ENCODE measurements around the gene SALL4.
"Not testable (repeated sequence)": the region's sequence is repeated elsewhere in the genome, so short reads cannot be mapped to it uniquely, and the experiment has no call there.

SALL4 gene

DNA sequence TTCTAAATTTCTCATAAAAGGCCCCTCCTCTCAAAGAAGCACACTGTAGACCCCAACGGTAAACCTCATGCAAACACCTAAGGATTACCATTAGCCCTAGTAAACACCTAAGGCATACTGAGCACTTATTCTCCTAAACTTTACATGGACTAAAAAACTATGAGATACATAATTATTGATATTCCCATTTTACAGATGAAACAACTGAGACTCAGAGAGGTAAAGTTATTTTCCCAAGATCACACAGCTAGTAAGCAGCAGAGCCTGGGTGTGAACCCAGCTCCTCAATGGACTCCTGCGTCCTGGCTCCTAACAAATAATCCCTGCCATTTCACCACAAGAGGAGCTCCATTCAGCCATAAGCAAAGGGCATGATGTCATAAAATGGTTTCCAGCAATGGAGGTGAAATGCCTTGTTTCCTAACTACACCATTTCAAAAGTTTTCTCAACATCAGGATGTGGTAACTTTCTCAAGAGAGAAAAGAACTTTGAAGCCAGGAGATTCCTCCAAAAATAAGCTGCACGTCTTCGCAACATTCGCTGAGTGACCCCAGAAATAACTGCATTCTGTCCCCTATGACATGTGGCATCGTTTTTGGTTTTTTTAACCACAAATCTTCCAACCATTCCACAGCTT is 38.2 kb downstream of the SALL4 start:
- no peak for DNase-seq

DNA sequence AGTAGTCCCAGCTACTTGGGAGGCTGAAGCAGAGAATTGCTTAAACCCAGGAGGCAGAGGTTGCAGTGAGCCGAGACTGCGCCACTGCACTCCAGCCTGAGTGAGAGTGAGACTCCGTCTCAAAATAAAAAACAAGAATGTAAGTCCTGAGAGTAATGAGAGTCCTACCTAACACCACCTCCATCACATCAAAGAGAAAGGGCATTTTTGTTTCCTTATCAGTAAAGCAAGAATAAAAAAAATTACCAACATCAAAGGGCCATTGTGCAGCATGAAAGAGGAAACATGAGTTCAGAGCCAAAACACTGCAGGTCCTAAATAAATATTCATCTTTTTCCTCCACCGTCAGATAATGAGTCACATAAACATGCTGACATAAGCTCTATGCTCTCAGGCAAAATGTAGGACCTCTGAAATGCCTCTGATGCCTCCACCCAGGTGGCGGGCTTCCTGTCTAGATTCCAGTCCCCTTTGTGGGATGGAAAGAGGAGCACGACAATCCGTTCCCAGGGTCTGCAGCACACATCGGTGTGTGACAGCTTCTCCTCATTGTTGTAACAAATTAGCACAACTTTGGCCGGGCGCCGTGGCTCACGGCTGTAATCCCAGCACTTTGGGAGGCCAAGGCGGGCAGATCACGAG is 41.3 kb downstream of the SALL4 start:
- no peak for DNase-seq

DNA sequence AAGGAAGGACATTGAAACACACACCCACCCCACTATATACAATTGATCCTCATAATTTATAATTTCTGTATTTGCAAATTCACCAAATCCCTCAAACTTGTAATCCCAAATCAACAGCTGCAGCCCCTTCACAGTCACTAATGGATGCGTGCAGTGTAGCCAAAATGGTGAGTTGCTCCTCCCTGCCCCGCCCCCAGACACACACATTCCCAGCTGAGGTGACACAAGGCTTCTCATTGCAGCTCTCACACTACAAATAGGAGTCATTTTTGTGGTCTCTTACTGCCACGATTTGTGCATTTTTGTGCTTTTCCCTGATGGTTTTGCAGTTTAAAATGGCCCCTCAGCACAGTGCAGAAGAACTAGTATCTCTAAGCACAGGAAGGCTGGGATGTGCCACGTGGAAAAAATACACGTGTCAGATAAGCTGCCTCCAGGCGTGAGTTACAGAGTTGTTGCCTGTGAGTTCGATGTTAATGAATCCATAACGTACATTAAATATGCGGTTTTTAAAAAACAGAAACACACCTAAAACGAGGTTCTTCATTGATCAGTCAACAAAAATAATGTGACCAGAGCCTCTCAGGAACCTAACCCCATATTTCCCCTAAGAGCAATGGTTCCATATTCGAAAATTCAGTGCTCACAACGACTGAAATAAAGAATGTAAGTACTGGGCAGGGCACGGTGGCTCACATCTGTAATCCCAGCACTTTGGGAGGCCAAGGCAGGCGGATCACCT is 42.4 kb downstream of the SALL4 start:
- no peak for DNase-seq

DNA sequence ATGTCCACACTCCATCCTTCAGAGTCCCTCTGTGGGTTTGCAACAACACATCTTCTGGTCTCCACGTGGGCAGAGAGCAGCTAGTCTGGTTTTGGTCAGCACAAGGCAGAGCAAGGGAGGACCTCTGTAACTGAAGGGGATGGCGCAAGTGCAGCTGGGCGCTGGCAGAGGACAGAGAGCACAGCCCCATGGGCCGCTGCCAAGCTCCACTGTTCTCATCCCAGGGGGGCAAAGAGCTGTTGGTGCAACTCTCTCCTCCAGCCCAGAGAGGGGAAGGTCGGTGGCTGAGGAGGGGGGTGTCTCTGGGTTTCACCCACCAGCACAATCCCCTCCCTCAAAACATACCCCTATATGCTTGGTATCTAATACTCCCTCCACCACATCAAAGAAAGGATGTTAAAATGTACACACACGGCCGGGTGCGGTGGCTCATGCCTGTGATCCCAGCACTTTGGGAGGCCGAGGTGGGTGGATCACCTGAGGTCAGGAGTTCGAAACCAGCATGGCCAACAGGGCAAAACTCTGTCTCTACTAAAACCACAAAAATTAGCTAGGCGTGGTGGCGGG is 43.3 kb downstream of the SALL4 start:
- no peak for DNase-seq

DNA sequence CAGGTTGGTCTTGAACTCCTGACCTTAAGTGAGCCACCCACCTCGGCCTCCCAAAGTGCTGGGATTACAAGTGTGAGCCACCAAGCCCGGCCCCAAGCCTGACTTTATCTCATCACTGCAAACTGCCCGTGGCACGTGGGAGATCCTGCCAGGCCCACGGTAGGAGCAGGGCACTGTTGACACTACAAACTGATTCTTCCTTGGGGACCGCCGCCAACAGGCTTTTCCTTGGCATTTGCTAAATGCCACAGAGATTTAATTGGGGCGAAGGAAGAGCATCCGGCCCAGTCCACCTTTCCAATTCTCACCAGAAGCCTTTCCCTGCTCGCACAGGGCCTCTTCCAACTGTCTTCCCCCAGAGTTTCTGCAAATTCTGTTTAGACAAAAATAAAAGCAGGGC is 45.1 kb downstream of the SALL4 start:
- DNase-seq: no peak

DNA sequence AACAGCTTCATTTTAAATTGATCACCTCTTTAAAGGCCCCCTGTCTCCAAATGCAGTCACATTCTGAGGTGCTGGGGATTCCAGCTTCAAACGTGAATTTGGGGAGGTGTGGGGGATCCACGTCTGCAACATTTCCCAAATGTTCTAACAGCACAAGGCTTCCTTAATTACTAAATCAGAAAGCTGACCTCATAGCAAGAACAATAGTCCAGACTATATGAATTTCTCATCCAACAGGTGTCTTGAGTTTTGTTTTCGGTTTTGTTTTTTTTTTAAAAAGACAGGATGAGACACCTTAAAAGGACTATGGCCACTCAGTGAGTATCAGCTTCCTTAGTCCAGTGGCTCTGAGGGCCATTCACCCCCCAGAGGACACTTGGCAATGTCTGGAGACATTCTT is 45.7 kb downstream of the SALL4 start:
- DNase-seq: no peak

DNA sequence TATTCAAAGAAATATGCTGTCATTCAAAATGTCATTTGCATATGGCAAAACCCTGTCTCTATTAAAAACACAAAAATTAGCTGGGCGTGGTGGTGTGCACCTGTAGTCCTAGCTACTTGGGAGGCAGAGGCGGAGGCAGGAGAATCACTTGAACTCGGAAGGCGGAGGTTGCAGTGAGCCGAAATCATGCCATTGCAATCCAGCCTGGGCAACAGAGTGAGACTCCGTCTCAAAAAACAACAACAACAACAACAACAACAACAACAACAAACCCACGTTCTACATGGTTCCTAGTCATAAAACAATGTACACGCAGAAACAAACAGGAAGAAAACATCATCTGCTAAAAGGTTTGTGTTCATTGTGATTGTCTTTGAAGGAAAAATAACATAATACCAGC is 49.1 kb downstream of the SALL4 start:
- not testable (repeated sequence) for DNase-seq

DNA sequence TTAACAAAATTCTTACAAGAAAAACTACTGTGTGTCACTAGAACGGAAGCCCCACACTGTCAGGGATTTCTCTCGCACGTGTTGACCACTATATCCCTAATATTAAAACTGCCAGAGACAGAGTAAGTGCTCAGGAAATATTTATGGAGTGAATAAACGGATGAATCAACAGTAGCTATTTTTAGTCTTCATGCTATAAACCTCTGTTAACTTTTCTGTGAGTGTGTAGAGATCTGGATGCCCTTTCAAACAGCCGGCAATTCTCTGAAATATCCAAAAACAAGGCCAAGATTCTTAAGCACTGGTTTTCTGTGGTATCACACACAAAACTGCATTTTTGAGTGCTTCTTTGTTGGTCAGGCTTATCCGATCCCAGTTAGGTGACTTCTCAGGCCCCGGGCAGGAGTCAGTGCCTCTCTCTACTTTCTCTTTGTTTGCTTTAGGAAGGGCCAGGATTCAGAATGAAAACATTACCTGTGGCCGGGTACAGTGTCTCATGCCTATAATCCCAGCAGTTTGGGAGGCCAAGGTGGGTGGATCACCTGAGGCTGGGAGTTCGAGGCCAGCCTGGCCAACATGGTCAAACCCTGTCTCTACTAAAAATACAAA is 49.9 kb downstream of the SALL4 start:
- no peak for DNase-seq

DNA sequence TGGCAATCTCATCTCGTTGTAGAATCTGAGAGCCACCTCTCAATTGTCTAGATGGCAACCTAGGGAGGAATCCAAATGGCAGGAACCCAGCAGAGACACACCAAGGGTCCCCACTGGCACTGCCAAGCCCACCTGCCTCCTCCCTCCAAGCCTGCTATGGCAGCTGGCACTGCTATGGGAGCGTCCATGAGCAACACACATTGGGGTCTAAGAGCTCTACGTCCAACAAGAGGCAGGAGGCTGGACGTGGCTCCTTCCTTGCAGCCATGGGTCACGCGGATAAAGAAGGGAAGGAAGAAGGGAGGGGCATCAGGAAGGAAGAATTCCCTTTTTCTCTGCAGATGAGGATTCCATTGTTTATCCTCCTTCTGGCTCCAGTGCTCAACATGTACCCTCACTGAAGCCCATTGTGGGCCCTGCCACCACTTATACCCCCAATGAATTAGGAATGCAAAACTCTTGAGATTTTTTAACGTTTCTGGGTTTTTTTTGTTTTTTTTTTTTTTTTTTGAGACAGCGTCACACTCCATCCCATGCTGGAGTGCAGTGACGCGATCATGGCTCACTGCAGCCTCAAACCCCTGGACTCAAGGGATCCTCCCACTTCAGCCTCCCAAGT is 51.4 kb downstream of the SALL4 start:
- no peak for DNase-seq

DNA sequence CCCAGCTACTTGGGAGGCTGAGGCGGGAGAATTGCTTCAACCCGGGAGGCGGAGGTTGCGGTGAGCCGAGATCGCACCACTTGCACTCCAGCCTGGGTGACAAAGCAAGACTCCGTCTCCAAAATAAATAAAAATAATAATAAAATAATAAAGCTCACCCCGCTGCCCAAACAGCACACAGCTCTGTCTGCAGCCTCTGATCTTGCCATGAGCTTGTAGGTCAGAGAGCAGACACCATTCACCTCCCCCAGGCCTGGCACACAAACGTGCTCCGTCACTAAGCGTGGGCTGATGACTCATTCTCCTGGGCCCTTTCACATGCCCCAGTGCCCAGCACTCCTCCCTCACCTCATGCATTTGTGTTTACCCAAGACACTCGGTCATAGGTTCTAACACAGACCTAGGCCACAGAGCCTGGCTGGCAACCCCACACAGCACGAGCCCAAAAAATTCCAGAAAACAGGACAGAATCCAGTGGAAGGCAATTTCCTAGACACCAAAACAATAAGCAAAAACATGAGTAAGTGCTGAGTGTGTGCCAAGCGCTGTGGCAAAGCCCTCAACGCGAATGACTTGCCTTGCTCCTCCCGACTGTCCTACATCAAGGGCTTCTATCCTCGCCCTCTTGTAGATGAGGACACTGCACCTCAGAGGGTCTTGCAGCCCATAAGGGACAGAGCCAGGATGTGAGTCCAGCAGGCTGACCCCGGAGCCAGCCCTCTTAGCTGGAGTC is 52.1 kb downstream of the SALL4 start:
- no peak for DNase-seq

DNA sequence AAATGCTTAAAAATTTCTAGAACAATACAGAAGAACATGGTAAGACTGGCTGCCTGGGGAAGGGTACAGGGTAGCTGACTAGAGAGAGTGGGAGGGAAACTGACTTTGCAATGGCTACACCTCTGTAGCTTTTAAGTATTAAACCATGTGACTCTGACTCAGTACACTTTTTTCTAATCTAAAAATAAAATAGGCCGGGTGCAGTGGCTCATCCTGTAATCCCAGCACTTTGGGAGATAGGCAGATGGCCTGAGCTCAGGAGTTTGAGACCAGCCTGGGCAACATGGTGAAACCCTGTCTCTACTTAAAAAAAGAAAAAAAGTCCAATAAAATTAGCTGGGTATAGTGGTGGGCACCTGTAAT is 52.7 kb downstream of the SALL4 start:
- DNase-seq: no peak

DNA sequence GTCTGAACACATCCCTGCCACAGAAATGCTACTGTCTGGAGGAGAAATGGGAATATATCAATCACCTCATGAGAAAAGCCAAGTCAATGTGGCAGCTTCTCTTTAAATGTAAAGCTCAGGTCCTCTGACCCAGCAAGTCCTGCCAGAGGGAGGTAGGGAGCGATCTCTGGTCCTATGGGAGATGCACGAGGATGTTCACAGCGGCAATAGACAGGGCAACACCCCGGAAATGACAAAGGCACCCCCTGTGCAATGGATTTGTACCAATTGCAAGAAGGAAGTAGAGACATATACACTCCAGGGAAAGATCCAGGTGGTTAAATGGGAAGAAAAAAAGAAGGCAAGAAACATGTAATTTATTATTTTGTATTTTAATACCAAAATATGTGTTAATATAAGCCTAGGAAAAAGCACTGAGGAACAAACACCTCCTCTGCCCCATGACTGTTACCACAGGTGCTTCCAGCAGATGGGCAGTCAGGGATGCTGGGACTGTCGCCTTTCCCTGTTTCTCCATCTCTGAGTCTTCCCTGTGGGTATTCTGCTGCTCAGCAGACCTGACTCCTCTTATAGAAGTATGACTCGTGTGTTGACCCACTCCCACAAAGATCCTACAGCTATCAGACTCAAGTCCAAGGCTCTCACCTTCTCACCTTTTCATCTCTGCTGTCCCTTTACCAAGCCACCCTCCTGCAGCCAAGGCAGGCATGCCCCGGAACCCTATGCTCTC is 55.0 kb downstream of the SALL4 start:
- DNase-seq: no peak

DNA sequence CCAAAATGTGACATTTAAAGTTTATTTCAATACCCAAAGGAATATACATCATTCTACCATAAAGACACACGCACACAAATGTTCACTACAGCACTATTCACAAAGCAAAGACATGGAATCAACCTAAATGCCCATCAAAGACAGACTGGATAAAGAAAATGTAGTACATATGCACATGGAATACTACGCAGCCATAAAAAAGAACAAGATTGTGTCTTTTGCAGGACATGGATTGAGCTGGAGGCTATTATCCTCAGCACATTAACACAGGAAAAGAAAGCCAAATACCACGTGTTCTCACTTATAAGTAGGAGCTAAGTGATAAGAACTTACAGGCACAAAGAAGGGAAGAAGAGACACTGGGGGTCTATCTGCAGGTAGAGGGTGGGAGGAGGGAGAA is 56.5 kb downstream of the SALL4 start:
- DNase-seq: no peak

DNA sequence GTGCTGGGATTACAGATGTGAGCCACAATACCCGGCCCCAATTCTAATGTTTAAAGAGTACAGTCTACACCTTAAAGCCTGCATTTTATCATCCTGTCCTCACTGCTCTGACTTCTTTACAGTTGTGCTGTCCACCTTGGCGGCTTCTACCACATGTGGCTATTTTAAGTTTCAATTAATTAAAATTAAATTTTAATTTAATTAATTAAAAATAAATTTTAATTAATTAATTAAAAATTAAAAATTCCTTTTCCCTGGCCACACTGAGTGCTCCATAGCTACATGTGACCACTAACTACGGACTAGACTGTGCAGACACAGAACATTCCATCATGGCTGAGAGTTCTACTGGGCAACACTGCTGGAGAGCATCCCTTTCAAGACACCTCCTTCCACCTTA is 61.5 kb downstream of the SALL4 start:
- DNase-seq: no peak

DNA sequence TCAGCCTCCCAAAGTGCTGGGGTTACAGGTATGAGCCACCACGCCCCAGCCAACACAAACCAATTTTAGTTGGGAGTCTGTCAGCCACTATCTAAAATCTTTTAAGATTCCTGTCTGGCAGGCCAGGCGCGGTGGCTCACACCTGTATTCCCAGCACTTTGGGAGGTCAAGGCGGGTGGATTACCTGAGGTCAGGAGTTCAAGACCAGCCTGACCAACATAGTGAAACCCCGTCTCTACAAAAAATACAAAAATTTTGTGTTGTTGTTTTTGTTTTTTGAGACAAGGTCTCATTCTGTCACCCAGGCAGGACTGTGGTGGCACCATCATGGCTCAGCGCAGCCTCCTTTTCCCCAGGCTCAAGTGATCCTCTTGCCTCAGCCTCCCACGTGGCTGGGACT is 62.0 kb downstream of the SALL4 start:
- DNase-seq: not testable (repeated sequence)

DNA sequence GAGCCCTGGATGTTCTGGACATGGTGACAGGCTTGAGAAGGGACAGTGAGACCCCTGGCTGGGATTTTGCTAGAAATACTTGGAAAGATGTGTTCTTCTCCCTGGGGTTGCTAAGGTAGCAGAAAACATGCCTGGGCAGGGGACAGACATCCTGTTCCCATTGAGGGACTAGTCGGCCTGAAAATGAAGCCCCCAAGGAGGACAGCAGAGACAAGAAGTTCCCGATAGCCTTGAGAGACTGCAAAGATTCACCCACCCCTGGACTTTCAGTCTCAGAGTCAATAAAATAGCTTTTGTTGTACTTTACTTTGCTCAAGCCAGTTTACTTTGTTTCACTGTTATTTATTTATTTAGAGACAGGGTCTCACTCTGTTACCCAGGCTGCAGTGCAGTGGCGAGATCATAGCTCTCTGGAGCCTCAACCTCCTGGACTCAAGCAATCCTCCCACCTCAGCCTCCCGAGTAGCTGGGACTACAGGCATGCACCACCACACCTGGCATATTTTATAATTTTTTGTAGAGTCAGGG is 62.5 kb downstream of the SALL4 start:
- DNase-seq: no peak

DNA sequence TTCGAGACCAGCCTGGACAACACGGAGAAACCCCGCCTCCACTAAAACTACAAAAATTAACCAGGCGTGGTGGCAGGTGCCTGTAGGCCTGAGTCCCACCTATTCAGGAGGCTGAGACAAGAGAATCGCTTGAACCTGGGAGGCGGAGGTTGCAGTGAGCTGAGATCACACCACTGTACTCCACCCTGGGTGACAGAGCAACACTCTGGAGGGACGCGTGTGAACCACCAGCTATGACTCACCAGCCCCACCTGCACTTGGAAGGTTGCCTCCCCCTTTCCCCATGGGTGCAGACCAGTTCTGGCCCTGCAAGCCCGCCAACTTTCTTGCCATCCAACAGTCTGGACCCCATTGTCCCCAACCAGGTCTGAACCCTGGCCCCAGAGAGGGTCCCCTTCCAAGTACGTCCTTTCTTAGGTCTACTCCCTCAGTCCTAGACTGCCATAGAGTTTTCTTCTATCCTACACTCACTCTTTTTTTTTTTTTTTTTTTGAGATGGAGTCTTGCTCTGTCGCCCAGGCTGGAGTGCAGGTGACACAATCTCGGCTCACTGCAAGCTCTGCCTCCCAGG is 63.4 kb downstream of the SALL4 start:
- DNase-seq: no peak

DNA sequence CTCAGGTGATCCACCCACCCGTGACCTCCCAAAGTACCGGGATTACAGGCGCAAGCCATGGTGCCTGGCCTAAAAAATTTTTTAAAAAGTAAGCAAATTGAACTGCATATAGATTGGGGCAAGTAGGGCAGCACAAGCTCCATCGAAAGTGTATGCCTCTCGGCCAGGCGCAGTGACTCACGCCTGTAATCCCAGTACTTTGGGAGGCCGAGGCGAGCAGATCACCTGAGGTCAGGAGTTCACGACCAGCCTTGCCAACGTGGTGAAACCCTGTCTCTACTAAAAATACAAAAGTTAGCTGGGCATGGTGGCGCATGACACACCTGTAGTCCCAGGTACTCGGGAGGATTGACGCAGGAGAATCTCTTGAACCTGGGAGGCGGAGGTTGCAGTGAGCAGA is 64.1 kb downstream of the SALL4 start:
- not testable (repeated sequence) for DNase-seq

DNA sequence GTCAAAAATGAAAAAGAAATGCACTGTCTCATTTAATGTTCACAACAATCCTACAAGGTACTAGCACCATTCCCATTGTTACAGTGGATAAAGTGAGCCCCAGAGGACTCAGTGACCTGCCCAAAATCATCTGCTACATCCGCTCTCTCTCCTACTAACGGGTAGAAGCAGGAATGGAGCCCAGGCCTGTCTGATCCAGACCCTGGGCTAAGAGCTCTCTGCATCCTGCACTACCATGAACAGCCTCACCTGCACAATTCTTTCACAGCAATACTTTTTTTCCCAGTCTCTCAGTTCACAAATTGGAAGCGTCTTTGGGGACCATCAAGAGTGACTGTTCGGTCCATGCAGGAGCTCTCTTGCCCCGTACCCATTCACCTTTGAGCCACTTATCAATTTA is 65.4 kb downstream of the SALL4 start:
- no peak for DNase-seq

DNA sequence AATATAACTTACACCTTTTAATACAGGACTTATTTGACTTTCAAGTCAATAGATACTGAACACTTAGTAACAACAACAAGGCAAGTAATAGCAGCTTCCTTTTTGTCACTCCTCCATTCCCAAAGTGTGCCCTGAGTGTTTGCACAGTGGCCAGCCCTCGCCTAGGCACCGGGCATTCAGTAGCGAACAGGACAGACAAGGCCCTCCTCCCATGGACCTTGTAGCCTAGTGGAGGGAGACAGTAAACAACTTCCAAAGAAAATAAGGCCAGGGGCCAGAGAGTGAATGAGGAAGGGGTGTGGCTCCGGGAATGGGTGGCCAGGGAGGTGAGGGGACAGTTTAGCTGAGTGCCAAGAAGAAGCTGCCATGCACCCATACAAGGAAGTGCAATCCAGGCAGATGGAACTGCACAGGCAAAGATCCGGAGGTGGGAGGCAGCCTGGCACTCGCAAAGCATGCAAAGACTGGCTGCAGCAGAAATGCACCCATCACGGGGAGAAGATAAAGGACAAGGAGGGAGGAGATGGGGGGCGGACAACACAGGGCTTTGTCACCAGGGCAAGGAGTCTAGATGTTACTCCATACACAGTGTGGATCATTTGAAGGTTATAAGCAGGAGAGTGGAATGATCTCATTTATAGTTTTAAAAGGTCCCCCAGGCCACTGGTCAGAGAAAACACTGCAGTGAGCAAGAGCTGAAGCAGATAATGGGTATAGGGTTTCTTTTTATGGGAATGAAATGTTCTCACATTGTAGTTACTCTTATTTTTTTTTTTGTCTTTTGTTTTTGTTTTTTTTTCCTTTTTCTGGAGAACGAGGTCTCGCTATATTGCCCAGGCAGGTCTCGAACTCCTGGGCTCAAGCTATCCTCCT is 66.4 kb downstream of the SALL4 start:
- DNase-seq: no peak

Data from effector CD8-positive, alpha-beta T cell (primary cell).